Measurements from ENCODE around the gene KLHDC8B.

KLHDC8B gene

GRCh38 chr3:49171119-49171774 lies at the start of gene KLHDC8B:
KLHDC8B (plus strand) TSS chr3:49171598; CDS start chr3:49172770, 1,172 bp downstream.
- DNase-seq (ENCODE audit: low read depth): peak; percentile 42

DNA sequence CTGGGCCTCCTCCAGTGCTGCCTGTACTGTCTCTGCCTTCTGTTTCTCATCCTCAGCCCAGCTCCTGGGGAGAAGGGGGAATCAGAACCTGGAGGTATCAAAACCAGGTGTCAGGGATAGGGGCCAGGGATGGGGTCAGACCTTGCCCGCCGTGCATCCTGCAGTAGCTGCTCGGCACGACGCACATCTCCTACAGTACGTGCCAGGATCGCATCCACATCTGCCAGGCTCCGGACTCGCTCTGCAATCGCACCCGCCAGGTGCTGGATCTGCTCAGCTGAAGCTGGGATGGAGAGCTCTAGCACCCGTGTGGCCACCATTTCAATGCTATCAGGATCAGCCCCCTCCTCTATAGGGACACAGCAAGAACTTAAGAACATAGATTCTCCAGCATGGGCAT lies 49.4 kb upstream of the KLHDC8B start:
- DNase-seq (ENCODE audit: low read depth): no peak

DNA sequence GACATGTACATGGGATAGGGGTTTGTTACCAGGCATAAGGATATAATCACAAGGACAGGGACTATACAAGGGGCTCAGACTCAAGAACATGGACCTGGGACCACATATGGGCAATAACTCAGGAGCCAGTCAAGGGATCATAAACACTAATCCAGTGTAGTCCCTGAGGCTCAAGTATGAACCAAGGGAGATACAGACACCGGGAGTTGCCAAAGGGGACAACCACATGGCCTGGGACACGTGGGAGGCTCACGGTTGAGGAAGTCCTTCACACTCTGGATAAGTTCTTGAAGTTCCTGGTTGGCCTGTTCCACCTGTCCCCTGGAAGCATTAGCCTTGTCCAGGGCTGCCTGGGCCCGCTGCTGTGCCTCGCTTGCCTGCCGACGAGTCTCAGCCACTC lies 48.9 kb upstream of the KLHDC8B start:
- no peak for DNase-seq (ENCODE audit: low read depth)

DNA sequence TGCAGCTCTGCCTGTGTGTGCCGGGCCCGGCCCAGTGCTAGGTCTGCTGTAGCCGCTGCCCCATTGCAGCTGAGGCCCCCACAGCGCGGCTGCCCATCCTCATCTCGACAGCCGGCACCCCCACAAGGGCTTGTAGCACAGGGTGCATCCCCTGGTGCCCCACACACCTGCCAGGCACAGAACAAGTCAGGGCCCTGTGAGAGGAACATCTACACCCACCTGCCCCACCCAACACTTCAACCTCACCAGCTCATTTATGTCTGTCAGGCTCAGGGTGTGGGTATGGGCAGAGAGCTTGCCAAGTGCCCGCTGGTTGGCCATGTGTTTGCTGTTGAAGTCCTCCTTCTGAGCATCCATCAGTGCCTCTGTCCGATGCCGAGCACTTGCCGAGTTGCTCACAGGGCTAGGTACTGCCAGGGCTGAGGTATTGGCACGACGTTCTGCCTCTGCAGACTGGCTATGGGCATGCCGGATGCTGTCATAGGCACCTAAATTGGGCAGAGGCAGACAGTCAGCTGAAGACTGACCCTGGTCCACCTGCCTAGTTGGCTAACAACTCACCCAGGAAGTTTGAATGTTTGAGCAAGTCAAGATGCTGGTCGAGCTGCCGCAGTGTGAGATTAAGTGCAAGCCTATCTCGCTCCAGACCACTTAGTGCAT lies 48.4 kb upstream of the KLHDC8B start:
- no peak for DNase-seq (ENCODE audit: low read depth)

- no peak for DNase-seq (ENCODE audit: low read depth)
Observed at GRCh38 chr3:49123687-49124086, 47.7 kb upstream of the KLHDC8B start.

GRCh38 chr3:49124203-49124602 lies 47.2 kb upstream of the KLHDC8B start:
- no peak for DNase-seq (ENCODE audit: low read depth)

- no peak for DNase-seq (ENCODE audit: low read depth)
Observed at GRCh38 chr3:49124991-49125670, 46.3 kb upstream of the KLHDC8B start.

GRCh38 chr3:49131040-49131439 lies 40.4 kb upstream of the KLHDC8B start:
- no peak for DNase-seq (ENCODE audit: low read depth)

DNA sequence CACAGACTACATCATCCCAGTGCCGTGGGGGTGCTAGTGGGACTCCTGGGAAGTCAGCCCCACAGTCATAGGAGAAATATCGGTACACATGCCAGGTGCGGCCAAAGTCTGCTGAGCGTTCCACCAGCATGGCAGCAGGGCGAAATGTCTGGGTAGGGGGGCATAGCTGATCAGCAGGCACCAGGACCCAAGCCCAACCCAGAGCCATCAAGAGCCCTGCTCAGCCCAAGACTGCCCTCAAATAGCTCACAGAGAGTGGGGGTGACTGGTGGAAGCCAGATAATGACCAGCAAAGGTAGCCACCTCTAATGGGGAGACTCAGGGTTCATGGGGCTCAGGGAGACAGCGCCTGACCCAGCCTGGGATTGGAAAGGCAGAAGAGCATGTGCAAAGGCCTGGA lies 39.8 kb upstream of the KLHDC8B start:
- DNase-seq (ENCODE audit: low read depth): no peak

- no peak for DNase-seq (ENCODE audit: low read depth)
Observed at GRCh38 chr3:49132073-49132436, 39.3 kb upstream of the KLHDC8B start.

DNA sequence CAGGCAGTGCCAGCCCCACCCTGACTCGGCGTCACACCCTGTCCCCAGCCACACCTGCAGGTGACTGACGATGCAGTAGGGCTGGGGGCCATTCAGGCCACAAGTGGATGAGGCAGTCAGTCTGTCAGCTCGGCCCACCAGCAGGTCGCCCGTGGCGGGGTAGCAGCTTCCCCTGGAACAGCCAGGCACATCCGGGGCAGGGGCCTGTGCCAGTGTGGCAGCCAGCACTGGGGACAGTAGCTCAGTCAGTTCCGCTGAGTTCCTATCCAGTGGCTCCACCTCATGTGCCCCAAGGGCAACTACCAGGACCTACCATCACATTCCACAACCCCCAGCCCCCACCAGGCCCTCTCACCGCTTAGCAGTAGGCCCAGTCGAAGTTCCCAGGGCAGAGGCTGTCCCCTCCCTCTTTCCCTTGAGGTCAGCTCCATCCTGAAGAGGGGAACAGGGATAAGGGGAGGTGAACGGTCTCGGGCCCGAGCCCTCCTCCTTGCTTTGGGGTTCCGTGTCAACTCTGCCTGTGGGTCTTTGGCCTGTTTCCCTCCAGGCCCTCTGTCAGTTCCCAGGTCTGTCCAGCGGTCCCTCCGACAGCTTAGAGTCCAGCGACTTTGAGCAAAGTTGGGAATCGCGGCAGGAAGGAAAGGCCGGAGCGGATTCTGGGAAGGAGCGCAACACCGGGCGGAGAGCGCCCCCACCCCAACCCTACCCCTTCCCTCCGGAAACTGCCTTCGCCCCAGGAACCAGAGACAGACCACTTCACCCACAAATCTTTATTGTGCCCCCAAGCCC lies 38.8 kb upstream of the KLHDC8B start, which contains the start of gene LAMB2:
LAMB2 (minus strand) TSS at position 614 of the 789 bp plus-strand sequence; CDS start at position 431, 183 bp downstream.
- peak; percentile 30 for DNase-seq (ENCODE audit: low read depth)

DNA sequence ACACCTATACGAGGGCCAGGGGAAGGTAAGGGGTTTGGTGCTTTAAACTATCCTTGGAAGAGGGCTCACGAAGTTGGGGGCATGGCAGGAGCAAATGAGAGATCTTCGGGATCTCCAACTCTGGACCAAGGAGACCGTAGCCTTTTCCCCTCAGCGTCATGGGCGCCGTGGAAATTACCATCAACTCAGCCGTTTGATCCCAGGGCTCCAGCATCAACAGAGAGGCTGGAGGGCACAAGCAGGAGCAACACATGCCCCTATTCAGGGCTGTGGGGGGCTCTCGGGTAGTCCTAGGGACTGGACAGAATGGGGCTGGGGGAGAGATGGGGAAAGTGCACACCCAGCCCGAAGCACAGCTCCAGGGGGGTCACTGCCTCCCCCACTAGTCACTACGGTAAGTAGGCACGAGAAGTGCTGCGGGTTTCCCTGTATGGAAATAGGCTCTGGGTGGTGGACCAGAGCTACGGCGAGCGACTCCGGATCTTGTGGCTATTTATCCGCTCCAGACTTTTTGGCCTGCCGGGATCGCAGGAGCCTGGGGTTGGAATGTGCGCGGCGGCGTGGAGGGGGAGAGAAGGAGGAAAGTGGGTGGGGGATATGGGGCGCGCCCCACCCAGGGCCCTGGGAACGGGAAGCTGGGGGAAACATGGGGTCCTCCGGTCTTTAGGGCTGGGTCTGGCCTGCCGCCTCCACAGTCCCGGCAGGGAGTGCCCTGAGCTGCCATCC lies 38.0 kb upstream of the KLHDC8B start:
- peak; percentile 55 for DNase-seq (ENCODE audit: low read depth)

GRCh38 chr3:49134471-49135265 lies 36.7 kb upstream of the KLHDC8B start:
- DNase-seq (ENCODE audit: low read depth): no peak

GRCh38 chr3:49135499-49135898 lies 35.9 kb upstream of the KLHDC8B start:
- no peak for DNase-seq (ENCODE audit: low read depth)

DNA sequence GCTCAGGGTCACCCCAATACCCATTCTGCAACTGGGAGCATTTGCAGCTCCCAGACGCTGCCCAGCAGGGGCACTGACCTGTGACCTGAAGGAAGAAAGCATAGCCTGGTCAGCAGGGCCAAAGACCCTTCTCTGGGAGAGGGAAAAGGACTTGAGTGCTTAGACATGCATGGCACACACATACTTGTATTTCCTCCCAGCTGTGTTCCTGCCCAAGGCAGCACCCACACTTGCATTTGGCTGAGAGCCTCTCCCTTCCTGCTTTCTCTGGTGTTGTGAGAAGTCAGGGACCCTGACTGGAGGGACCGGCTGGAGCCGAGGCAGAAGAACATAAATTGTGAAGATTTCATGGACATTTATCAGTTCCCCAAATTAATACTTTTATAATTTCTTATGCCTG lies 31.3 kb upstream of the KLHDC8B start:
- no peak for DNase-seq (ENCODE audit: low read depth)

- DNase-seq (ENCODE audit: low read depth): no peak
Observed at GRCh38 chr3:49148159-49148558, 23.2 kb upstream of the KLHDC8B start.

DNA sequence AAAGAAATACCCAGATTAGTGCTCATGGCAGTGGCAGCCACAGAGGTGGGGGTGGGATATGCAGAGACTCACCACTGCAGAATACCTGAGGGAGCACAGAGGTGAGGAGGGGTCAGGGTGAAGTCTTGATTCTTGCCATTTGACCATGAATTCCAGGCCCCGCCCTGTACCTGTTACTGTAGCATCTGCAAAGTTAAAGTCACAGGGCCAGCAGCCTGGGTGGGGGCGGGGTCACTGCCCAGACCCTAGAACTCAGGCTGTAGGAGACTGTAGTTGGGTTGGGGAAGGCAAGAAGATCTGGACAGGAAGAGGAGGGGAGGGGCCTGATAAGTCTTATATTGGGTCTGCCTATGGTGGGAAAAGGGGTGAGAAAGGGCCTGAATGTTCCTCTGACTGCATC lies 19.8 kb upstream of the KLHDC8B start:
- DNase-seq (ENCODE audit: low read depth): no peak

- no peak for DNase-seq (ENCODE audit: low read depth)
Observed at GRCh38 chr3:49153349-49153912, 18.0 kb upstream of the KLHDC8B start.

- no peak for DNase-seq (ENCODE audit: low read depth)
Observed at GRCh38 chr3:49157289-49157688, 14.1 kb upstream of the KLHDC8B start.

DNA sequence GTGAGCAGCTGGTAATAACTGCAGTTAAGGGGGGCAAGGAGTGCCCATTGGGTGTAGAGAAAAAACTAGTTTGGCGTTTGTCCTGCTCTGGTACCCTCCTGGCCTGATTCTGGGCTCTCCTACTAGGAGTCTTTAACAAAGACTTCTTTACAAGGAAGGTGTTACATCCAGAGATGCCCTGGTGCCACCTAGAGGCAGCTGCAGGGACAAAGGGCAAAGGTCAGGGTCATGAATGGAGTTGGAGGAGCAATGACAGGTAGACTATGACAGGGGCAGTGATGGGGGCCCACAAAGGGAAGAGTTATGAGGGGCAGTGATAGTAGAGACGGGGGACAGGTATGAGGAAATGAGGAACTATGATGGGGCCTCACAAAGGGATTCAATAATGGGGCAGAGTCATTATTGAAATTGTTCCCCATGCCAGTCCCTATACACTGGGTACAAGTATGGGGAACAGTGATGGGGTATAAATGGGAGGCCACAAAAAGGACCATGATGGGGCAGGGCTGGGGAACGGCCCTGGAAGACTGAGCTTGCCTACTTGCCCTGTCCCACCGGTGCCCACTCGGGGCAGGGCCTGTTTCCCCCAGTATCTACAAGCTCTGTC lies 13.2 kb upstream of the KLHDC8B start:
- DNase-seq (ENCODE audit: low read depth): no peak

Data from non-pigmented ciliary epithelial cell (primary cell).